OCI-LY3 (cell line): ENCODE results near the gene ENTREP1.

Experiments
- H2AFZ ChIP-seq: fragments of 200-600, 300-600 bp; shearing (Covaris generic); 2 replicates; pipeline ENCODE4 v1.6.0; 2014; ENCODE audit warnings: antibody characterized with exemption, low read depth, low read length
- H3K27ac ChIP-seq: fragments of 200-600, 300-600 bp; sonication (generic); 2 replicates; pipeline ENCODE4 v1.5.1; 2014; ENCODE audit warnings: mild to moderate bottlenecking, low read length, moderate library complexity, mixed read lengths
- H3K27me3 ChIP-seq: fragments of 200-600, 300-600 bp; sonication (generic); 2 replicates; pipeline ENCODE4 v1.6.1; 2014; ENCODE audit warnings: low read depth, low read length, mixed read lengths
- H3K36me3 ChIP-seq: fragments of 200-600, 300-600 bp; sonication (generic); replicated peaks from 2 replicates; pipeline ENCODE3; 2014; ENCODE audit warnings: low read depth, low read length, mixed read lengths
- H3K4me1 ChIP-seq: fragments of 300-600, 200-600 bp; sonication (generic); 2 replicates; pipeline ENCODE4 v1.6.1; 2014; ENCODE audit warnings: low read length, mixed read lengths
- H3K4me2 ChIP-seq: fragments of 200-600, 300-600 bp; sonication (generic); 2 replicates; pipeline ENCODE4 v1.6.1; 2014; ENCODE audit warnings: low read length, mixed read lengths
- H3K4me3 ChIP-seq: fragments of 300-600, 200-600 bp; sonication (generic); 2 replicates; pipeline ENCODE4 v1.5.1; 2014; ENCODE audit warnings: antibody characterized with exemption, mild to moderate bottlenecking, low read length, moderate library complexity
- H3K79me2 ChIP-seq: fragments of 300-600, 200-600 bp; shearing (Covaris generic); 2 replicates; pipeline ENCODE4 v1.6.1; 2014; ENCODE audit warnings: mild to moderate bottlenecking, low read length, mixed read lengths
- H3K9ac ChIP-seq: fragments of 300-600, 200-600 bp; shearing (Covaris generic); 2 replicates; pipeline ENCODE4 v1.6.0; 2014; ENCODE audit warnings: mild to moderate bottlenecking, low read length, moderate library complexity
- H3K9me3 ChIP-seq: fragments of 200-600, 300-600 bp; shearing (Covaris generic); 2 replicates; pipeline ENCODE4 v1.6.1; 2014; ENCODE audit warnings: low read length, mixed read lengths; ENCODE audit not compliant: insufficient read depth
- H4K20me1 ChIP-seq: fragments of 200-600, 300-600 bp; sonication (generic); 2 replicates; pipeline ENCODE4 v1.6.1; 2016; ENCODE audit warnings: low read length, mixed read lengths; ENCODE audit not compliant: insufficient read depth
- CTCF ChIP-seq: fragments of 200-600, 300-600 bp; sonication (generic); IDR thresholded peaks from 2 replicates; pipeline ENCODE4 v1.5.1; 2014; ENCODE audit warnings: antibody characterized with exemption, low read length, low read depth
- EZH2phosphoT487 ChIP-seq: fragments of 200-600 bp; shearing (Covaris generic); IDR thresholded peaks from 2 replicates; pipeline ENCODE4 v1.6.1; 2018; ENCODE audit warnings: antibody characterized with exemption, mixed run types, low read depth

The ENTREP1 gene

GRCh38 chr9:69392826-69393225, 67.8 kb downstream of the ENTREP1 start:
- TF ChIP-seq EZH2phosphoT487 (no peak), CTCF (no peak)
- Histone ChIP-seq H3K79me2 (no peaks in the 10 kb centered on the region), H3K36me3 (no peaks in the 10 kb centered on the region), H3K9ac (no peak overlapping the region), H3K4me3 (no peak overlapping the region), H3K27me3 (peaks cover 4% of the 10 kb centered on the region; the same call in 1 of the 2 replicates), H3K9me3 (no peaks in the 10 kb centered on the region), H3K4me1 (no peaks in the 10 kb centered on the region), H3K4me2 (no peak overlapping the region), H4K20me1 (no peaks in the 10 kb centered on the region), H3K27ac (no peak overlapping the region), H2AFZ (no peak overlapping the region)

- no peak overlapping the region for H3K4me2 ChIP-seq
- no peaks in the 10 kb centered on the region for H3K79me2 ChIP-seq
- TF ChIP-seq EZH2phosphoT487 (no peak), CTCF (no peak)
- H3K9me3 ChIP-seq: no peaks in the 10 kb centered on the region
- H3K4me1 ChIP-seq: no peaks in the 10 kb centered on the region
- no peak overlapping the region for H3K27ac ChIP-seq
- no peak overlapping the region for H3K4me3 ChIP-seq
- H4K20me1 ChIP-seq: no peaks in the 10 kb centered on the region
- H3K9ac ChIP-seq: no peak overlapping the region
- H2AFZ ChIP-seq: no peak overlapping the region
- no peaks in the 10 kb centered on the region for H3K27me3 ChIP-seq
- no peaks in the 10 kb centered on the region for H3K36me3 ChIP-seq
Measured at GRCh38 chr9:69393425-69393824, 68.4 kb downstream of the ENTREP1 start.

- Histone ChIP-seq H3K27ac (no peak overlapping the region), H3K4me1 (no peaks in the 10 kb centered on the region), H3K27me3 (no peaks in the 10 kb centered on the region), H3K9me3 (no peaks in the 10 kb centered on the region), H3K4me2 (no peak overlapping the region), H4K20me1 (no peaks in the 10 kb centered on the region), H3K4me3 (no peak overlapping the region), H2AFZ (no peak overlapping the region), H3K36me3 (no peaks in the 10 kb centered on the region), H3K79me2 (no peaks in the 10 kb centered on the region), H3K9ac (no peak overlapping the region)
- TF ChIP-seq EZH2phosphoT487 (no peak), CTCF (no peak)
Measured at GRCh38 chr9:69395718-69396117, 70.7 kb downstream of the ENTREP1 start.

GRCh38 chr9:69396759-69397158, 71.7 kb downstream of the ENTREP1 start:
- Histone ChIP-seq H3K9me3 (no peaks in the 10 kb centered on the region), H3K4me1 (no peaks in the 10 kb centered on the region), H3K9ac (no peak overlapping the region), H3K4me3 (no peak overlapping the region), H3K4me2 (no peak overlapping the region), H3K36me3 (no peaks in the 10 kb centered on the region), H3K79me2 (no peaks in the 10 kb centered on the region), H2AFZ (no peak overlapping the region), H4K20me1 (no peaks in the 10 kb centered on the region), H3K27me3 (no peaks in the 10 kb centered on the region), H3K27ac (no peak overlapping the region)
- TF ChIP-seq CTCF: no peak
- TF ChIP-seq EZH2phosphoT487: no peak
